IPS-NIHi7 (cell line): ENCODE results near the gene SUN1.
"Not testable (repeated sequence)": the region's sequence is repeated elsewhere in the genome, so short reads cannot be mapped to it uniquely, and the experiment has no call there.

Experiments
- DNase-seq: peaks from one replicate; pipeline ENCODE4 v3.0.0; 2012; ENCODE audit warnings: mixed read lengths; ENCODE audit errors: extremely low spot score

Gene SUN1

DNA sequence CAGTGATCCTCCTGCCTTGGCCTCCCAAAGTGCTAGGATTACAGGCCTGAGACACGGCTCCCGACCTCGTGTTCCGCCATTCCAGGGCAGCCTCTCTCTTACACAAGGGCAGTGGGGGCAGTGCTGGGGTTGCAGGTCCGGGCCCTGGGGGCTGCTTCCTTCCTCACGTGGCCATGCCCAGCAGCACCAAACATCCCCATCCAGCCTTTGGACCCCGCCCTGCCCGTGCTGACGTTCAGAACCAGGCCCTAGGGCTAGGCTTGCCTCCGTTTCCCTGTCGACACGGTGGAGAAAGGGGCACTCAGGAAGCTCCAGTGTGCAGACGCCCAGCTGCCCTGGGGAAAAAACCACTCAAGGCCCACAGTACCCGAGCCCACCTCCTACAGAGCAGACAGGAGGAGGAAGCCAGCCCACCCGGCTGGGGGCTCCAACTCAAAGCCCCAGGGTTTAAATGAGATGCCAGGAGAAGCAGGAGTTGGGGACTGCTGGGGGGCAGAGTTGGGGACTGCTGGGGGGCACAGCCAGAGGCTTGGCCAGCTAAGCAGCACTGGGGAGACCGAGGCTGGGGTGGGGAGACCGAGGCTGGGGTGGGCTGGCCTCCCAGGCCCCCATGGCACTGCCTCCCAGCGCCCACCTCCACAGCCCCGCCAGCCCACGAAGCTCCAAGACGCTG lies 86.3 kb downstream of the SUN1 start:
- no peak for DNase-seq

DNA sequence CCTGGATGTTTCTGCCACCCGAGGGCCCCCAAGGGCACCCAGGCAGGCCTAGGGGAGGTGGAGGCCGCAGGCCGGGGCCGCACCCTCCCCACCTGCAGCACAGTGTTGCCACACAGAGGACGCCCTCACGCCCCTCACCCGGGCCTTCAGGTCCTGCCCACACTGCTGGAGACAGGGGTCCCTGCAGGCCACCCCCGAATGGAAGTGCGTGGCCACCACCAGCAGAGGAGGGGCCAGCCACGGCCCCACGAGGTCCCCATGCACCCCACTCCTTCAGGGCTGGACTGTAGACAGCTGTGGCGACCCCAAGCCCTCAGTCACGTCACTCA lies 86.8 kb downstream of the SUN1 start:
- no peak for DNase-seq

GRCh38 chr7:919924-920341 lies 87.7 kb downstream of the SUN1 start:
- no peak for DNase-seq

DNA sequence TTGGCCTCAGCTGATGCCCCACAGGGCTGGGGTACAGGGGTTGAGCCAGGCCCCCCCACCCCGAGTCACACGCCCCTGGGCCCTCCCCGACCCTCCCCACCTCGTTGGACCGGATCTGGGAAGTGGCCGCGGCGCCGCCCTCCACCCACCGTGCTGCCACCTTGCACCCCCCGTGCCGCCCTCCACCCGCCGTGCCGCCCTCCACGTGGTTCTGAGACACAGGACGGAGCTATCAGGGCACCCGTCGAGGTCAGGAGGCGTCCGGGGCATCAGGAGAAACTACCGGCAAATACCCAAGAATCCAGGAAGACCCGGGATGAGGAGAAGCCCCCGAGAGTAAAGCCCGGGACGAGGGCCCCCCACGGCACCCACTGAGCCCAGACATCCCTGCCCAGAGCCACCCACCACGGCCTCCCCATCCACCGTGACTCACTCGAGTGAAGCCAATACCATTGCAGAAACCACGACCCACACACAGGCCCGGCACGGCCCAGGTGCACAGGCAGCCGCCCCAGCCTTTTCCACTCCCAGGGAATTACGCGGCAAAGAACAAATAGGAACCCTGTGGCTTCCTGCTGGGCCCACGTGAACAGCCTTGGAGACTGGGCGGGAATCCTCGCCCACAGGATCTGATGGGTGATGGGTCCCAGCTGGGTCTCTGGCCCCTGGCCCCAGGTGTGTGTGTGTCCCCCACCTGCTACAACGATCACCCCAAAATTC lies 88.2 kb downstream of the SUN1 start:
- no peak for DNase-seq

GRCh38 chr7:921071-921461 lies 88.8 kb downstream of the SUN1 start:
- no peak for DNase-seq

- DNase-seq = no peak
Measured at GRCh38 chr7:921581-922333, 89.5 kb downstream of the SUN1 start.

DNA sequence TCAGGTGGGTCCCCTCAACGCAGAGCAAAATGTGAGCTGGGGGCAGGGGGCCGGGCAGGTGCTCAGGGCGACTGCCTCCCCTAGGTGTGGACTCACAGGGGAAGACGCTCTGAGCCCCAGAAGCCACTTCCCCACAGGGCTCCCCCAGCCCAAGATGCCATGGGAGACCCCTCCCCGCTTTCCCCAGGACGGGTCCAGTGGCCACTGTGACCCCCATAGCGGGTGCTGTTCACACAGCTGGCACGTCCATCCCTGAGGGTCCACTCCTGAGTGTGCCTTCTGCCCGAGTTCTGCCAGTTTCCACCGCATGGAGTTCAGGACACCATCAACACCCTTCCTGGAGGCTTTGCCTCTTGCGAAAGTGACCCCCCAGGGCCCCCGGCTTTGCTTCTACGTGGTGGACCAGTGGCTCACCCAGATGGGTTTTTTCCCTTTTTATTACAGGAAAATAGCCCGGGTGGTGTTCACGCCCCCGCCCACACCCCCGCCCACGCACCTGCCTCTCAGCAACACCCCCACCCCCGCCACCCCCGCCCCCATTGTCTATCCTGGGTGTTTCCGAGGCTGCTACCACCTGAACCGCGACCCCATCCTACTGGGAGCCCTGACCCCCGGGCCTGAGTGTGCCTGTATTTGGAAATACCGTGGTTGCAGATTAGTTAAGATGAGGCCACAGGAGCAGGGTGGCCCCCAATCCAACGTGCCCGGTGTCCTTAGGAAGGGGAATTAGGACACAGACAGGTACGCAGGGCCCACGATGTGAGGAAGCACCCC lies 90.2 kb downstream of the SUN1 start:
- DNase-seq = no peak

DNA sequence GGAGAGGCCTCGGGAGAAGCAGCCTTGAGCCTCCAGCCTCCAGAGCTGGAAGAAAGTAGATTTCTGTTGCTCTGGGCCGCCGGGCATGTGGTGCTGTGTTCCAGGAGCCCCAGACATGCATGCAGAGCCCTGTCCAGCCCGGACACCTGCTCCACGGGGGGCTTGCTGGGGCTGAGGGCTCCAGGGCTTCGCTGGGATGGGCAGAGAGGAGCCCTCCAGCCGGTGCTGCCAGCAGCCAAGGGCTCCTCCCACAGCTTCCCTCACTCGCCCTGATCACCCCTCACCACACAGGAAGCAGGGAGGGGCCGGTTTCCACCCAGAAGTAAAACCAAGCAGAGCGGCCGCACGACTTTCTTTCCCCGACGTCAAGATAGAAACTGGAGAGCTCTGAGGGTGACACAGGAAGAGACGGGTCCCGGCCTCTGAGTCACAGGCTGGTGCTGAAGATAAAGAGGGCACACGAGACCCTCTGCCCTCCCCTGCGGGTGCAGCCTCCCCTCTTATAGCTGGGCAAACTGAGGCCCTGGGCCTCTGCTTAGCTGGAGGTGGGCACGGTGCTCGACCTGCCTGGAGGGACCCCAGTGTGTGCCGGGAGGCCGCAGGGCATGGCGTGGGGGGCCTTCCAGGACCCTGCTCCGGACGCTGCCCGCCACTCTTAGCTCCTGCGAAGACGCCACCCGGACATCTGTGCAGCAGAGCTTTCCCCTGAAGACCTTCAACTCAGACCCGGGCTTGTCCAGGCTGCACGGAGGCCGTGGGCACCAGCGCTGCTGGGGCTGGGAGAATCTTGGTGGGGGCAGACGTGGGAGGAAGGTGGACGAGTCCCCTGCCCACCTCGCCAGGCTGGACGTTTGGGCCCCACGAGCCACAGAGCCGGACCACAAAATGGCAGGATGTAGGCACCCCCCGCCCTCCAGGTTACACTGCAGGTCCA lies 91.1 kb downstream of the SUN1 start:
- peak; percentile 72 for DNase-seq

DNA sequence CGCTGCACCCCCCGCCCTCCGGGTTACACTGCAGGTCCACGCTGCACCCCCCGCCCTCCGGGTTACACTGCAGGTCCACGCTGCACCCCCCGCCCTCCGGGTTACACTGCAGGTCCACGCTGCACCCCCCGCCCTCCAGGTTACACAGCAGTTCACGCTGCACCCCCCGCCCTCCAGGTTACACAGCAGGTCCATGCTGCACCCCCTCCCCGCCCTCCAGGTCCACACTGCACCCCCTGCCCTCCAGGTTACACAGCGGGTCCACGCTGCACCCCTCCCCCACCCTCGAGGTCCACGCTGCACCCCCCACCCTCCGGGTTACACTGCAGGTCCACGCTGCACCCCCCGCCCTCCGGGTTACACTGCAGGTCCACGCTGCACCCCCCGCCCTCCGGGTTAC lies 91.8 kb downstream of the SUN1 start:
- not testable (repeated sequence) for DNase-seq
